IPS-11a (cell line): ENCODE results near the gene ADAT2.
"Not testable (repeated sequence)": the region's sequence is repeated elsewhere in the genome, so short reads cannot be mapped to it uniquely, and the experiment has no call there.

Experiments used
- H3K4me3 ChIP-seq: one replicate; pipeline ENCODE4 v1.5.1; 2013; ENCODE audit warnings: low read depth, low read length, control low read depth

The ADAT2 gene

GRCh38 chr6:143450453-143451371 is at the start of gene ADAT2, which contains the start of gene PEX3:
TSS of gene ADAT2 (minus strand) at chr6:143450695. CDS start at chr6:143450658, 37 bp downstream.
TSS of gene PEX3 (plus strand) at chr6:143450805. CDS start at chr6:143451043, 238 bp downstream.
- H3K4me3 ChIP-seq = peak within 1 kb of the TSS; percentile 90

GRCh38 chr6:143498428-143498827 is 47.9 kb upstream of the ADAT2 start:
- H3K4me3 ChIP-seq = no peak overlapping the region

GRCh38 chr6:143496974-143497373 is 46.5 kb upstream of the ADAT2 start:
- no peak overlapping the region for H3K4me3 ChIP-seq

GRCh38 chr6:143490775-143491174 is 40.3 kb upstream of the ADAT2 start:
- H3K4me3 ChIP-seq = no peak overlapping the region

- no peak overlapping the region for H3K4me3 ChIP-seq
Measured at GRCh38 chr6:143490244-143490643, 39.7 kb upstream of the ADAT2 start.

GRCh38 chr6:143486752-143487151 is 36.3 kb upstream of the ADAT2 start:
- H3K4me3 ChIP-seq = no peak overlapping the region

GRCh38 chr6:143485967-143486366 is 35.5 kb upstream of the ADAT2 start:
- no peak overlapping the region for H3K4me3 ChIP-seq

- no peak overlapping the region for H3K4me3 ChIP-seq
Measured at GRCh38 chr6:143482593-143482992, 32.1 kb upstream of the ADAT2 start.

GRCh38 chr6:143478479-143479062 is 28.1 kb upstream of the ADAT2 start:
- H3K4me3 ChIP-seq = no peak overlapping the region

GRCh38 chr6:143476545-143476944 is 26.1 kb upstream of the ADAT2 start:
- H3K4me3 ChIP-seq = no peak overlapping the region

GRCh38 chr6:143471822-143472221 is 21.3 kb upstream of the ADAT2 start:
- no peak overlapping the region for H3K4me3 ChIP-seq

GRCh38 chr6:143468823-143469222 is 18.3 kb upstream of the ADAT2 start:
- H3K4me3 ChIP-seq = not testable (repeated sequence)

- H3K4me3 ChIP-seq = no peak overlapping the region
Measured at GRCh38 chr6:143468026-143468425, 17.5 kb upstream of the ADAT2 start.

GRCh38 chr6:143465546-143465945 is 15.1 kb upstream of the ADAT2 start:
- no peak overlapping the region for H3K4me3 ChIP-seq

GRCh38 chr6:143457563-143458359 is 7.3 kb upstream of the ADAT2 start:
- H3K4me3 ChIP-seq = no peak overlapping the region

- H3K4me3 ChIP-seq = peak overlapping the region; percentile 90
Measured at GRCh38 chr6:143451531-143451930, 1.0 kb upstream of the ADAT2 start.

- H3K4me3 ChIP-seq = peak overlapping the region; percentile 90
Measured at GRCh38 chr6:143449714-143450452, 612 bp downstream of the ADAT2 start.

GRCh38 chr6:143449082-143449713 is 1.3 kb downstream of the ADAT2 start:
- peak overlapping the region; percentile 90 for H3K4me3 ChIP-seq

GRCh38 chr6:143447865-143448264 is 2.6 kb downstream of the ADAT2 start:
- H3K4me3 ChIP-seq = not testable (repeated sequence)

- no peak overlapping the region for H3K4me3 ChIP-seq
Measured at GRCh38 chr6:143443096-143443495, 7.4 kb downstream of the ADAT2 start.
